GM23338 (cell line): Measurements from ENCODE around the gene SMG6.

ENCODE experiments used
- EZH2phosphoT487 ChIP-seq: fragments of 200-600 bp; sonication (generic); IDR thresholded peaks from one replicate; pipeline ENCODE4 v1.8.1; 2018; ENCODE audit warnings: antibody characterized with exemption; ENCODE audit not compliant: unreplicated experiment
- ZNF331 ChIP-seq: fragments of 250-450 bp; sonication (Bioruptor Pico); IDR thresholded peaks from 2 replicates; pipeline ENCODE4 v1.5.0; 2020; ENCODE audit warnings: low read depth, mild to moderate bottlenecking, moderate library complexity
- TF ChIP-seq, protein P1 (sequence below), 2 experiments: fragments of 200-600 bp in 1 of 2; sonication (generic) in 1 of 2; conservative IDR thresholded peaks; 2 replicates each; pipeline versions ENCODE4 v1.5.1 to v1.6.1; 2016 to 2017; ENCODE audit warnings: antibody characterized with exemption in 2 of 2, low read depth in 2 of 2, mild to moderate bottlenecking in 2 of 2, moderate library complexity in 1 of 2
- TF ChIP-seq, protein P2 (sequence below): fragments of 250-450 bp; sonication (Bioruptor Pico); IDR thresholded peaks from 2 replicates; pipeline ENCODE4 v1.5.0; 2020; ENCODE audit warnings: mild to moderate bottlenecking, moderate library complexity

DNA sequence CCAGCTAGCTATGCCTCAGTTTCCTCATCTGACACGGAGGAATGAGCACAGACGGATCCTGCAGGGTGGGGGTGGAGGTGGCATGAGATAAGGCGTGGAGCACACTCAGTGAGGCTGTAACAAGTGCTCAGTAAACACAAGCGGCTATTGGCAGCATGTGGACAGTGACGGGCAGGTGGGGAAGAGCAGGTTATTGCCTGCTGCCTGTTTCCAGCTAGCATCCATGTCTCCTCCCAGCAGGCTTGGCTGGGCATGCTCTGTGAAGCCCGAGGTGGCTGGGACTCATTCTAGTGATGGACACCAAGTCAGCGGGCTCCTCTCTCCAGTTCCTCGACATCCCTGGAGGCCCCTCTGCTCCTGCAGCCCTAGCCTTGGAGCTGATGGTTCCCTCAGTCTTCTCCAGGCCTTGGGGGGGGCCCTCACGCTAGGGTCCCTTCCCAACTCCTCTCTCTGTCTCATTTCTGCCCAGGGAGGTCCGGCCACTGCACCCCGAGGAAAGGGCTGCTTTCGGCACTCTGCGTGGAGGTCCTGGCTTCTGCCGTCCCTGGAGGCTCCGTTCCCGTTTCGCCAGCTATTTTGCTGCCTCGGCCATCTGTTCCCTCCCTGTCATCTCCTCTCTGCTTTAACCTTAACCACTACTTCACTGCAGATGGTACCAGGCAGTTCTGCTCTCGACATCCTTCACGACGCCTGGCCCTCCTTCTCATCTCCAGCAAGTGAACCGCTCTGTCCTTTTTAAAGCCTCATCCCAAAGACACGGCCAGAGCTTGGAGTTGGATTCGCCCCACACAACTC lies 284.7 kb downstream of the SMG6 start:
- no peak for TF ChIP-seq EZH2phosphoT487
- TF ChIP-seq, protein P1, sequence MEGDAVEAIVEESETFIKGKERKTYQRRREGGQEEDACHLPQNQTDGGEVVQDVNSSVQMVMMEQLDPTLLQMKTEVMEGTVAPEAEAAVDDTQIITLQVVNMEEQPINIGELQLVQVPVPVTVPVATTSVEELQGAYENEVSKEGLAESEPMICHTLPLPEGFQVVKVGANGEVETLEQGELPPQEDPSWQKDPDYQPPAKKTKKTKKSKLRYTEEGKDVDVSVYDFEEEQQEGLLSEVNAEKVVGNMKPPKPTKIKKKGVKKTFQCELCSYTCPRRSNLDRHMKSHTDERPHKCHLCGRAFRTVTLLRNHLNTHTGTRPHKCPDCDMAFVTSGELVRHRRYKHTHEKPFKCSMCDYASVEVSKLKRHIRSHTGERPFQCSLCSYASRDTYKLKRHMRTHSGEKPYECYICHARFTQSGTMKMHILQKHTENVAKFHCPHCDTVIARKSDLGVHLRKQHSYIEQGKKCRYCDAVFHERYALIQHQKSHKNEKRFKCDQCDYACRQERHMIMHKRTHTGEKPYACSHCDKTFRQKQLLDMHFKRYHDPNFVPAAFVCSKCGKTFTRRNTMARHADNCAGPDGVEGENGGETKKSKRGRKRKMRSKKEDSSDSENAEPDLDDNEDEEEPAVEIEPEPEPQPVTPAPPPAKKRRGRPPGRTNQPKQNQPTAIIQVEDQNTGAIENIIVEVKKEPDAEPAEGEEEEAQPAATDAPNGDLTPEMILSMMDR (conservative IDR thresholded peaks at IDR 0.05; ENCODE audit: low read depth in 2 of 2): no peak
- no peak for TF ChIP-seq ZNF331 (CRISPR knock-in tag)
- TF ChIP-seq, protein P2, sequence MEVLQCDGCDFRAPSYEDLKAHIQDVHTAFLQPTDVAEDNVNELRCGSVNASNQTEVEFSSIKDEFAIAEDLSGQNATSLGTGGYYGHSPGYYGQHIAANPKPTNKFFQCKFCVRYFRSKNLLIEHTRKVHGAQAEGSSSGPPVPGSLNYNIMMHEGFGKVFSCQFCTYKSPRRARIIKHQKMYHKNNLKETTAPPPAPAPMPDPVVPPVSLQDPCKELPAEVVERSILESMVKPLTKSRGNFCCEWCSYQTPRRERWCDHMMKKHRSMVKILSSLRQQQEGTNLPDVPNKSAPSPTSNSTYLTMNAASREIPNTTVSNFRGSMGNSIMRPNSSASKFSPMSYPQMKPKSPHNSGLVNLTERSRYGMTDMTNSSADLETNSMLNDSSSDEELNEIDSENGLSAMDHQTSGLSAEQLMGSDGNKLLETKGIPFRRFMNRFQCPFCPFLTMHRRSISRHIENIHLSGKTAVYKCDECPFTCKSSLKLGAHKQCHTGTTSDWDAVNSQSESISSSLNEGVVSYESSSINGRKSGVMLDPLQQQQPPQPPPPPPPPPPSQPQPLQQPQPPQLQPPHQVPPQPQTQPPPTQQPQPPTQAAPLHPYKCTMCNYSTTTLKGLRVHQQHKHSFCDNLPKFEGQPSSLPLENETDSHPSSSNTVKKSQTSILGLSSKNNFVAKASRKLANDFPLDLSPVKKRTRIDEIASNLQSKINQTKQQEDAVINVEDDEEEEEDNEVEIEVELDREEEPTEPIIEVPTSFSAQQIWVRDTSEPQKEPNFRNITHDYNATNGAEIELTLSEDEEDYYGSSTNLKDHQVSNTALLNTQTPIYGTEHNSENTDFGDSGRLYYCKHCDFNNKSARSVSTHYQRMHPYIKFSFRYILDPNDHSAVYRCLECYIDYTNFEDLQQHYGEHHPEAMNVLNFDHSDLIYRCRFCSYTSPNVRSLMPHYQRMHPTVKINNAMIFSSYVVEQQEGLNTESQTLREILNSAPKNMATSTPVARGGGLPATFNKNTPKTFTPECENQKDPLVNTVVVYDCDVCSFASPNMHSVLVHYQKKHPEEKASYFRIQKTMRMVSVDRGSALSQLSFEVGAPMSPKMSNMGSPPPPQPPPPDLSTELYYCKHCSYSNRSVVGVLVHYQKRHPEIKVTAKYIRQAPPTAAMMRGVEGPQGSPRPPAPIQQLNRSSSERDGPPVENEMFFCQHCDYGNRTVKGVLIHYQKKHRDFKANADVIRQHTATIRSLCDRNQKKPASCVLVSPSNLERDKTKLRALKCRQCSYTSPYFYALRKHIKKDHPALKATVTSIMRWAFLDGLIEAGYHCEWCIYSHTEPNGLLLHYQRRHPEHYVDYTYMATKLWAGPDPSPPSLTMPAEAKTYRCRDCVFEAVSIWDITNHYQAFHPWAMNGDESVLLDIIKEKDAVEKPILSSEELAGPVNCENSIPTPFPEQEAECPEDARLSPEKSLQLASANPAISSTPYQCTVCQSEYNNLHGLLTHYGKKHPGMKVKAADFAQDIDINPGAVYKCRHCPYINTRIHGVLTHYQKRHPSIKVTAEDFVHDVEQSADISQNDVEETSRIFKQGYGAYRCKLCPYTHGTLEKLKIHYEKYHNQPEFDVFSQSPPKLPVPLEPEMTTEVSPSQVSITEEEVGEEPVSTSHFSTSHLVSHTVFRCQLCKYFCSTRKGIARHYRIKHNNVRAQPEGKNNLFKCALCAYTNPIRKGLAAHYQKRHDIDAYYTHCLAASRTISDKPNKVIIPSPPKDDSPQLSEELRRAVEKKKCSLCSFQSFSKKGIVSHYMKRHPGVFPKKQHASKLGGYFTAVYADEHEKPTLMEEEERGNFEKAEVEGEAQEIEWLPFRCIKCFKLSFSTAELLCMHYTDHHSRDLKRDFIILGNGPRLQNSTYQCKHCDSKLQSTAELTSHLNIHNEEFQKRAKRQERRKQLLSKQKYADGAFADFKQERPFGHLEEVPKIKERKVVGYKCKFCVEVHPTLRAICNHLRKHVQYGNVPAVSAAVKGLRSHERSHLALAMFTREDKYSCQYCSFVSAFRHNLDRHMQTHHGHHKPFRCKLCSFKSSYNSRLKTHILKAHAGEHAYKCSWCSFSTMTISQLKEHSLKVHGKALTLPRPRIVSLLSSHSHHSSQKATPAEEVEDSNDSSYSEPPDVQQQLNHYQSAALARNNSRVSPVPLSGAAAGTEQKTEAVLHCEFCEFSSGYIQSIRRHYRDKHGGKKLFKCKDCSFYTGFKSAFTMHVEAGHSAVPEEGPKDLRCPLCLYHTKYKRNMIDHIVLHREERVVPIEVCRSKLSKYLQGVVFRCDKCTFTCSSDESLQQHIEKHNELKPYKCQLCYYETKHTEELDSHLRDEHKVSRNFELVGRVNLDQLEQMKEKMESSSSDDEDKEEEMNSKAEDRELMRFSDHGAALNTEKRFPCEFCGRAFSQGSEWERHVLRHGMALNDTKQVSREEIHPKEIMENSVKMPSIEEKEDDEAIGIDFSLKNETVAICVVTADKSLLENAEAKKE (CRISPR knock-in tag): no peak
